ENCODE results near the gene RAB6A.
"Not testable (repeated sequence)": the region's sequence is repeated elsewhere in the genome, so short reads cannot be mapped to it uniquely, and the experiment has no call there.

Gene RAB6A

DNA sequence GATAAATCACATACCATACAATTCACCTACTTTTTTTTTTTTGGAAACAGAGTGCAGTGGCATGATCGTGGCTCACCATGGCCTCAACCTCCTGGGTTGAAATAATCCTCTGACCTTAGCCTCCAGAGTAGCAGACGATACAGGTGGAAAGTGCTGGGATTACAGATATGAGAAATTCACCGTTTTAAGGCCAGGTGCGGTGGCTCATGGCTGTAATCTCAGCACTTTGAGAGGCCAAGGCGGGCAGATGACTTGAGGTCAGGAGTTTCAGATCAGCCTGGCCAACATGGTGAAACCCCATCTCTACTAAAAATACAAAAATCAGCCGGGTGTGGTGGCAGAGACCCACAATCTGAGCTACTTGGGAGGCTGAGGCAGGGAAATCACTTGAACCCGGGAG, 24.9 kb downstream of the RAB6A start:
- not testable (repeated sequence) for H3K4me3 Mint-ChIP-seq; DNase-seq (ENCODE audit: low spot score in 2 of 2); H3K27me3 Mint-ChIP-seq; ATAC-seq (replicated peaks; ENCODE audit: extremely low read depth, poor library complexity, severe bottlenecking); H3K9me3 Mint-ChIP-seq
- H3K4me1 Mint-ChIP-seq, result peaks cover 30% of the 10 kb centered on the region
- peak overlapping the region; percentile 62 for H3K27ac Mint-ChIP-seq (ENCODE audit: low read depth)
- H3K36me3 Mint-ChIP-seq (ENCODE audit: insufficient read depth), result peaks cover 15% of the 10 kb centered on the region

DNA sequence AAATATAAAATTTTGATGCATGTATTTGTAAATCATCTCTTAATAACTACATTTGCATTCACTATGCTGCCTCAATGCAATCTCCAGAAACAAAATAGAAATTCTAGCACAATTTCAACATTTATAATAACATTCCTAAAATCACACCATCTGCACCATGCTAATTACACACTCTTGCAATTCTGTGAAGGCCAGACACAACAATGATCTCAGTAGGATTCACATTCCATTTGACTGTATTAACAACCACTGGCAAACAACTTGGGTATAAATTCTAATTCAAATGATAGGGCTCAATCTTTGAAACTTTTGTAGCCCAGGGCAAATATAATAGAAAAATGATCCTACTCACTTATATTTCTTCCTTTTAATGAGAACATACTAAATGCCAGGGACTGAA, 25.9 kb downstream of the RAB6A start:
- Mint-ChIP-seq H3K27me3 (no peaks in the 10 kb centered on the region), H3K36me3 (ENCODE audit: insufficient read depth) (peaks cover 14% of the 10 kb centered on the region), H3K4me3 (no peak overlapping the region), H3K4me1 (peaks cover 36% of the 10 kb centered on the region), H3K9me3 (no peaks in the 10 kb centered on the region), H3K27ac (ENCODE audit: low read depth) (peak overlapping the region; percentile 62)
- DNase-seq (ENCODE audit: low spot score in 2 of 2) (no peak), ATAC-seq (replicated peaks; ENCODE audit: extremely low read depth, poor library complexity, severe bottlenecking) (no peak)

DNA sequence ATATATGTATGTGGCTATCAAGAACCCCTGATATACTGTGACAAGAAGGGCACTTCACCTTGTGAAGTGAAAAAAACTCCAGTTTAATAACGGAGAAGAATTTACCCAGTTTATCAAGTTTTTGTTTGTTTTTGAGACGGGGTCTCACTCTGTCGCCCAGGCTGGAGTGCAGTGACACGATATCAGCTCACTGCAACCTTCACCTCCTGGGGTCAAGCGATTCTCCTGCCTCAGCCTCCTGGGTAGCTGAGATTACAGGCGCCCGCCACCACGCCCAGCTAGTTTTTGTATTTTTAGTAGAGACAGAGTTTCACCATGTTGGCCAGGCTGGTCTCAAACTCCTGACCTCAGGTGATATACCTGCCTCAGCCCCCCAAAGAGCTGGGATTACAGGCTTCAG, 26.9 kb downstream of the RAB6A start:
- H3K9me3 Mint-ChIP-seq; ATAC-seq (replicated peaks; ENCODE audit: extremely low read depth, poor library complexity, severe bottlenecking); H3K27me3 Mint-ChIP-seq; H3K4me3 Mint-ChIP-seq; DNase-seq (ENCODE audit: low spot score in 2 of 2); H3K27ac Mint-ChIP-seq (ENCODE audit: low read depth): not testable (repeated sequence)
- Mint-ChIP-seq H3K4me1 (peaks cover 46% of the 10 kb centered on the region), H3K36me3 (ENCODE audit: insufficient read depth) (peaks cover 18% of the 10 kb centered on the region)

DNA sequence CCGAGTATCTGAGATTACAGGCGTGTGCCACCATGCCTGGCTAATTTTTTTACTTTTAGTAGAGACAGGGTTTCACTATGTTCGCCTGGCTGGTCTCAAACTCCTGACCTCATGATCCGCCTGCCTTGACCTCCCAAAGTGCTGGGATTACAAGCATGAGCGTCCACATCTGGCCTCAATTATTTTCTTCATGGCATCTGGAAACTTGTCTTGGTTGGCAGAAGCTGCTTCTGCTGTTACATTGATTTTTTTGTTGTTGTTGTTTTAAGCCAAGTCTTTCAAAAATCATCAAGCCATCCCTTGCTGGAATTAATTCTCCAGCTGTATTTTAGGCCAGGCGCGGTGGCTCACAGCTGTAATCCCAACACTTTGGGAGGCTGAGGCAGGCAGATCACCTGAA, 27.9 kb downstream of the RAB6A start:
- Mint-ChIP-seq H3K4me1 (peaks cover 46% of the 10 kb centered on the region), H3K36me3 (ENCODE audit: insufficient read depth) (peaks cover 25% of the 10 kb centered on the region)
- H3K9me3 Mint-ChIP-seq; H3K4me3 Mint-ChIP-seq; H3K27me3 Mint-ChIP-seq; DNase-seq (ENCODE audit: low spot score in 2 of 2); ATAC-seq (replicated peaks; ENCODE audit: extremely low read depth, poor library complexity, severe bottlenecking); H3K27ac Mint-ChIP-seq (ENCODE audit: low read depth): not testable (repeated sequence)

DNA sequence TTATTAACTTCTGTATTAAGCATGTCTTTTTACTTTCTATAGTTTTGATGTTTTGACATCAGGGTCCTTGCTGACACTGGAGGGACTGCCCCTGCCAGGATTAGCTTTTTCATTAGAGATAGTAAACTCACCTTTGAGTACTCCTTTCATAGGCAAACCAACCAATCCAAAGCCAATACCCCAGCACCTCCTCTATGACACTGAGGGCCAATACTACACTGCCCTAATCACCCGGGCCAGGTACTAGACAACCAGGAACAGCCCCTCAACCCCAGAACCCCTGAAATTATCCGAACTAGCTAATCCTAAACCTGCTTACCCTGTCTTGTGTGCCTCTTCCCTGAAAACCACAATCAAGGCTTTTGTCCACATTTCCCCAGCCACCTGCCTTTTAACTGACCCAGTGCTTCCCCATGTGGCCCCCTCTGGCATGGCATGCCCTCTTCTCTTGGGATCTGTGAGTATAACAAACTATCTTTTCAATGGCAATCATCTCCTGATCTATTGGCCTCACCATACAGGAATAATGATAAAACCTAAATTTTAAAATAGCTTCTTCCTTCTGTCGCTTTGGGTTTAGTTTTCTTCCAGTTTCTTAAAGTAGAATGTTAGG, 31.2 kb downstream of the RAB6A start:
- Mint-ChIP-seq H3K4me1 (peaks cover 42% of the 10 kb centered on the region), H3K27ac (ENCODE audit: low read depth) (peak overlapping the region; percentile 40), H3K9me3 (no peaks in the 10 kb centered on the region), H3K36me3 (ENCODE audit: insufficient read depth) (peaks cover 23% of the 10 kb centered on the region), H3K4me3 (no peak overlapping the region), H3K27me3 (no peaks in the 10 kb centered on the region)
- DNase-seq (ENCODE audit: low spot score in 2 of 2), result no peak
- no peak for ATAC-seq (replicated peaks; ENCODE audit: extremely low read depth, poor library complexity, severe bottlenecking)

DNA sequence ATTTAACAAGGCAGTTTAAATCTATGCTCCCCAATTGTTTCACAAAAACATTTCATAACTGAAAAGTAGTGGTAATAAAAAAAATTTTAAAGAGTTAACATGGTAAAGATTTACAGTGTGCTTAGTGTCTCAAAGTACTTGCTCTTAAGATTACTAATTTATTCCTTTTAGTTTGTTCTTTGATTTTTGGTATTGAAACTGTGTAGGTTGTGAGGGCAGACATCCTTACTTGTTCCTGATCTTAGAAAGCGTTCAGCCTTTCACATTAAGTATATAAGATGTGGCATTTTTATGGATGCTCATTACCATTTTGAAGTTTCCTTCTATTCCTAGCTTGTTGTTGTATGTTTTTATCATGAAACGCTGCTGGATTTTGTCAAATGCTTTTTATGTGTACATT, 32.9 kb downstream of the RAB6A start:
- Mint-ChIP-seq H3K27ac (ENCODE audit: low read depth) (no peak overlapping the region), H3K4me3 (no peak overlapping the region), H3K36me3 (ENCODE audit: insufficient read depth) (peaks cover 23% of the 10 kb centered on the region), H3K4me1 (peaks cover 37% of the 10 kb centered on the region), H3K9me3 (no peaks in the 10 kb centered on the region), H3K27me3 (no peaks in the 10 kb centered on the region)
- ATAC-seq (replicated peaks; ENCODE audit: extremely low read depth, poor library complexity, severe bottlenecking), result no peak
- DNase-seq (ENCODE audit: low spot score in 2 of 2), result no peak

DNA sequence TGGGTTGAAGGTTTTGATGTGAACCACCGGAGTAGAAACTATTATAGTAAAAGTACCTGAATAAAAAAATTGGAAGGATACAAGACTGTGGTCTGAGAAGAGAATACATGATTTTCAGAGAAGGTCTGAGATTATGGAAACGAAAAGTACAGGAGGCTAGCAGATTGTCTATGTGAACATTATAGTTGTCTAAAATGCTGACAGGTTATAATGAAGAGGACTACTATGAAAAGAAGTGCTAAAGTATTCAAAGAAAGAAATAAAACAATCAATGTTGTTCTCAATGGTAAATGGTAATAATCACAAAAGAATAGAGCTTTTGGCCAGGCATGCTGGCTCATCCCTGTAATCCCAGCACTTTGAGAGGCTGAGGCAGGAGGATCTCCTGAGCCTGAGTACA, 34.0 kb downstream of the RAB6A start:
- DNase-seq (ENCODE audit: low spot score in 2 of 2), result no peak
- Mint-ChIP-seq H3K4me3 (no peak overlapping the region), H3K36me3 (ENCODE audit: insufficient read depth) (peaks cover 23% of the 10 kb centered on the region), H3K27me3 (no peaks in the 10 kb centered on the region), H3K9me3 (no peaks in the 10 kb centered on the region), H3K4me1 (peaks cover 40% of the 10 kb centered on the region), H3K27ac (ENCODE audit: low read depth) (no peak overlapping the region)
- ATAC-seq (replicated peaks; ENCODE audit: extremely low read depth, poor library complexity, severe bottlenecking), result no peak

DNA sequence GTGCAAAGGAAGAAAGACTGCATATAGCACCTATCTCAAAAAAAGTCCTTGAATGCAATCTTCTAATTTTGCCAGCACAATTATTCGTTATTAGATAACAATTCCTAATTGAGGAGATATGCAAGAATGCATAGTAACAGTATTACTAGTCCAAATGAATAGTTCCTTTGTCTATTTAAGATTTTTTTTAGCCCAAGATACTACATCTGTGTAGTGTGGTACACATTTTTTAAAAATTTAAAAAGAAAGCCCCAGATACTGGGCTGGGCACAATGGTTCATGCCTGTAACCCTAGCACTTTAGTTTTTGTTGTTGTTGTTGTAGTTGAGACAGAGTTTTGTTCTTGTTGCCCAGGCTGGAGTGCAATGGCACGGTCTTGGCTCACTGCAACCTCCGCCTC, 43.7 kb downstream of the RAB6A start:
- Mint-ChIP-seq H3K27me3 (no peaks in the 10 kb centered on the region), H3K9me3 (no peaks in the 10 kb centered on the region), H3K36me3 (ENCODE audit: insufficient read depth) (peaks cover 54% of the 10 kb centered on the region), H3K27ac (ENCODE audit: low read depth) (no peak overlapping the region), H3K4me3 (no peak overlapping the region), H3K4me1 (peaks cover 25% of the 10 kb centered on the region)
- ATAC-seq (replicated peaks; ENCODE audit: extremely low read depth, poor library complexity, severe bottlenecking), result no peak
- no peak for DNase-seq (ENCODE audit: low spot score in 2 of 2)

DNA sequence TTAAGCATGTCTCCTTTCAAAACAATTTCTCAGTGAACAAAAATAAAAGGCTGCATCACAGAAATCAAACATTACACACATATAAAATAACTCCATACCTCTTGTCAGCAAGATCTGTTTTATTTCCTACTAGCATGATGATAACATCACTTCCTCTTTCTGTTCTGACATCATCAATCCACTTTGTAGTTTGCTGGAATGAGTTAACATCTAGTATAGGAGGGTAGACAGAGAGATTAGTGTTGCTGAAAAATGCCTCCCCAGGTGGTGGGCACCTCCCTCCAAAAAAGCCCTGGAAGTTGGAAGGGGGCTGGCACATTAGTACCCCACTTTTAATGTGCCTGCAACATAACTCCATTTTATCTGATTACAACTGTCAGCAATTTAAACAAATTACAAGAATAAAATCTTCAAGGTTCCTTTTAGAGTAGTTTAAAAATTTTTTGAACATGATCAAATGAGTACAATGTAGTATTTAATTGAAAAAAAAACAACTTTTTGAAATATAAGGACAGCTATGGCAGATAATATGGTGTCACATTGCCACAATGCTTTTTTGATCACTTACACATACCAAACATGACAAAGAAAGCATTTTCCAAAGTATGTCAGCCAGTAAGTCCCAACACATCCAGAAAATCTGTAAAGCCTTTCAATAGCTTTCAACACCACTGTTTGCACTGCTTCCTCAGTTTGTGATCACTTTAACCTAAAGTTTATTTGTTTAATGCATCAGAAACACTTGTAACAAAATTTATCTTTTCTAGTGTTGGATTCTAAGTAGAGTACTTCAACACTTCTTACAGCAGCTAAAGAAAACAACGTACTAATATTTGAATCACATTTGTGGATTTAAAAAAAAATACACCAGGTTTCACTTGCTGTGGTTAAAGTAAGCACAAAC, 44.5 kb downstream of the RAB6A start:
- no peak overlapping the region for H3K4me3 Mint-ChIP-seq
- no peak for ATAC-seq (replicated peaks; ENCODE audit: extremely low read depth, poor library complexity, severe bottlenecking)
- no peaks in the 10 kb centered on the region for H3K27me3 Mint-ChIP-seq
- DNase-seq (ENCODE audit: low spot score in 2 of 2), result no peak
- H3K36me3 Mint-ChIP-seq (ENCODE audit: insufficient read depth), result peaks cover 54% of the 10 kb centered on the region
- peak overlapping the region; percentile 44 for H3K27ac Mint-ChIP-seq (ENCODE audit: low read depth)
- H3K4me1 Mint-ChIP-seq, result peaks cover 19% of the 10 kb centered on the region
- no peaks in the 10 kb centered on the region for H3K9me3 Mint-ChIP-seq

DNA sequence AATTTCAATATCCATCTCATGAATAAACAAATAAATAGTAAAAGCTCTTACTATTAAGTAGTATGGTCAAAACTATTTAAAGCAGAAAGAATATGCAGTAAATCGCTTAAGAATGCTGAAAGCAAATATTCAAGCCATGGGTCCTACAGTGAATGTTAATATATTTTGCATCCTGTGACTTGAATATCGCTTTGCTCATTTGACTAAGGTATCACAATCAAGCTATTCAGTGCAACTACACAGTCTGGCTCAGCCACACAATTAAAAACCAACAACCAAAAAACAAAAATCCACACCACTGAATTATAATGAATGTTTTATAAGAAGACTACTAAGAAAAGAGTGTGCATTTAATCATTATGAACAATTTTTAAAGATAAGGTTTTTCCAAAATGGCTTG, 45.3 kb downstream of the RAB6A start:
- Mint-ChIP-seq H3K36me3 (ENCODE audit: insufficient read depth) (peaks cover 45% of the 10 kb centered on the region), H3K4me3 (no peak overlapping the region), H3K27me3 (no peaks in the 10 kb centered on the region), H3K4me1 (peaks cover 10% of the 10 kb centered on the region), H3K9me3 (no peaks in the 10 kb centered on the region), H3K27ac (ENCODE audit: low read depth) (no peak overlapping the region)
- ATAC-seq (replicated peaks; ENCODE audit: extremely low read depth, poor library complexity, severe bottlenecking), result no peak
- no peak for DNase-seq (ENCODE audit: low spot score in 2 of 2)

DNA sequence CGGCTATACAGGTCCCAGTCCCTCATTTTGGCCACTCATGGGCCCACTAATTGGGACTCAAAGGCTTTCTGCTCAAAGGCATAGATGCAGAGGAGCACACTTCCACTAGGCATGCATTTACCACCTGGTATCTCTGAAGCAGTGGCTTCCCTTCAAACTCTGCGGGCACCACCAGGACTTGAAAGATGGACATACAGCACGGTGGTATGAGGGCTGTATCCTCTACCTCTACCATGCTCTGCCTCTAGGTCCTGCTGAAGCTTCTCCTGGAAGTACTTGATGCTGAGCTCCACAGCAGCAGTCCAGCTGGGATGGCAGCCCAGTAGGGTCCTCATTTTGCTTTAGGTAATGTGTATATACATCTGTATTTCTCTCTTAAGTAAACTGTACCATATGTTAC, 49.9 kb downstream of the RAB6A start:
- ATAC-seq (replicated peaks; ENCODE audit: extremely low read depth, poor library complexity, severe bottlenecking) (no peak), DNase-seq (ENCODE audit: low spot score in 2 of 2) (no peak)
- Mint-ChIP-seq H3K36me3 (ENCODE audit: insufficient read depth) (peaks cover 35% of the 10 kb centered on the region), H3K9me3 (no peaks in the 10 kb centered on the region), H3K4me3 (no peak overlapping the region), H3K27me3 (no peaks in the 10 kb centered on the region), H3K27ac (ENCODE audit: low read depth) (no peak overlapping the region), H3K4me1 (peaks cover 6% of the 10 kb centered on the region)

DNA sequence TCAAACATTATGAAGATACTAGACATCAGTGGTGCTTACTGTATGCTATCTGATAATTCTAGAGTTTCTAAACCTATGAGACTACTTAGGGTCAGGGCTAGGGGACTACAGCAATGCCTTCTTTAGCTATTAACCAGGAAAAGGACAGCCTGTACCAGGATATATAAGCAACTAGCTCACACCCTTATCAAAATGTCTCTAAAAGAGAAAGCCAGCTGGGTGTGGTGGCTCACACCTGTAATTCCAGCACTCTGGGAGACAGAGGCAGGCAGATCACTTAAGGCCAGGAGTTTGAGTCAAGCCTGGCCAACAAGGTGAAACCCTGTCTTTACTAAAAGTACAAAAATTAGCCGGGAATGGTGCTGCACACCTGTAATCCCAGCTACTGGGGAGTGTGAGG, 55.8 kb downstream of the RAB6A start:
- DNase-seq (ENCODE audit: low spot score in 2 of 2) (no peak), ATAC-seq (replicated peaks; ENCODE audit: extremely low read depth, poor library complexity, severe bottlenecking) (no peak)
- Mint-ChIP-seq H3K36me3 (ENCODE audit: insufficient read depth) (peaks cover 40% of the 10 kb centered on the region), H3K4me3 (no peak overlapping the region), H3K27me3 (no peaks in the 10 kb centered on the region), H3K27ac (ENCODE audit: low read depth) (no peak overlapping the region), H3K4me1 (peaks cover 6% of the 10 kb centered on the region), H3K9me3 (no peaks in the 10 kb centered on the region)

DNA sequence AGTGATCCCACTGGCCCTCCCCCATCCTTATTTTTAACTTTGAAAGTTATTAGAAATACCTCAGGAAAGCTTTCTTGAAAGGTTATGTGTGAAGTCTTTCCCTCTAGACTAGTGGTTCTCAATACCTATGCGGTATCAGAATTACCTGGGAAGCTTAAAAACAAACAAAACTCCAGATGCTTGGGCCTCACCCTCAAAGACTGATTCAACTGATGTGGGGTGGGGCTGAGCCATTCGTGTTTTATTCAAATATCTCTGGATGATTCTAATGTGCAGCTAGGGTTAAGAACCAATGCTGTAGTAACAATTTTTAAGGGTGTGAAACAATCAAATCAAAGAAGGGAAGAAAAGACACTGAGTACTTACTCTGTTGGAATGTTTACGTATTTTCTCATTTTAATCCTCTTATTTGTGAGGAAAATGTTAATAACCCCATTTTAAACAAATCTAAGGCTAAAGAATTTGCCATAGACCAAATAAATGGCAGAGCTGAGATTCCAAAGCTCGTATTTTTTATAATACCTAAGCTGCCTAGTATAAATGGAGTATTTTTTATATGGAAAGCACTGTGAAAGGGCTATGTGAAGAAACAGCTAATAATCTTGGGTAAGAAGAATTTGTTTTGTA, 66.9 kb downstream of the RAB6A start:
- Mint-ChIP-seq H3K27ac (ENCODE audit: low read depth) (no peak overlapping the region), H3K4me1 (no peaks in the 10 kb centered on the region), H3K27me3 (no peaks in the 10 kb centered on the region), H3K9me3 (no peaks in the 10 kb centered on the region), H3K36me3 (ENCODE audit: insufficient read depth) (peaks cover 14% of the 10 kb centered on the region), H3K4me3 (no peak overlapping the region)
- ATAC-seq (replicated peaks; ENCODE audit: extremely low read depth, poor library complexity, severe bottlenecking), result no peak
- DNase-seq (ENCODE audit: low spot score in 2 of 2), result no peak

Data from central memory CD8-positive, alpha-beta T cell (primary cell).